Inferior parietal cortex (tissue), 1 donor: ENCODE measurements around the gene BLTP1.

Experiments
- DNase-seq: peaks from one replicate; pipeline ENCODE4 v3.0.0-alpha.2; 2016; ENCODE audit errors: extremely low spot score

The BLTP1 gene

GRCh38 chr4:122167369-122167768, 15.2 kb downstream of the BLTP1 start:
- no peak for DNase-seq

DNA sequence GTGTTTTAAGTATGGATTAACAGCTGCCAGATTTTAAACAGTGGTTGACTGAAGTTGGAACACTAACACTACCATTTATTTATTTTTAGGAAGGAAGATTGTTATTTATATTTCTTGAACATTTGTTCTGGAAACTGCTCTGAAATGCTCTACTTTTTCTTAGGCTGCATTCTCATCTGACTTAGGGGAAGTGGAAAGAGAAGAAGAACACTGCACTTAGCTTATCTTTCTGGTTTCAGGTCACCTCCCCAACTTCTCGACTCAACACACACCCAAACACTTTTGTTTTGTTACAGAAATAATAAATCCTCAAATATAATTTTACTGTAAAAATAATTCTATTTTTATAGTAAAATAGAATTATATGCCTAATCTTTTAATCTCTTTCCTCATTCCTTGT, 18.6 kb downstream of the BLTP1 start:
- DNase-seq: peak; percentile 11

GRCh38 chr4:122171323-122171722, 19.2 kb downstream of the BLTP1 start:
- no peak for DNase-seq

DNA sequence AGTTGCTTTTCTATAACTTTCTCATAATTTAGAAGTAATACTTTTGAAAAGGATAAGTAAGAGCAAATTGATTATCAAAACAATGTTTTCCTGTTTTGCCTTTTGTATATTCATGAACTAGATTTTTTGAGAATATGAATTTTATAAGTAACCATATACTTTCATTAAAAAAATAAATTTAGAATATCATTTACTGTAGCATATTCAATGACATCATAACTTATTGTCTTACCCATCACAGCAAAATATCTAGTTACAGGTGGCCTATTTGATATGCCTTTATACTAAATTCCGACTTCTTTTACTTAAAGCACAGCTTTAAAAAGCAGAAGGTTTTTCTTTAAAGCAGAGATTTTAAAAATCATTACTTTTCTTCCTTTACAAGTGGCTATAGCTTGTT, 20.1 kb downstream of the BLTP1 start:
- no peak for DNase-seq

GRCh38 chr4:122178961-122179360, 26.8 kb downstream of the BLTP1 start:
- DNase-seq: no peak

GRCh38 chr4:122195718-122196117, 43.6 kb downstream of the BLTP1 start:
- DNase-seq: no peak
